SK-N-SH (cell line): ENCODE data around the gene ARID5A. TPM values are rescaled to one million over a fixed set of nuclear protein-coding genes. Genes with fewer than 3 reads are reported as not detected.

Experiments
- CTCF ChIA-PET: fragments of 300-600, 350-600 bp; formaldehyde crosslinking; extraction: SDS; loops from one replicate; lab custom pipeline; 2021; lab: Yijun Ruan, JAX
- POLR2A ChIA-PET: fragments of 350-600 bp; sonication (Branson Sonifier 250); formaldehyde crosslinking; extraction: SDS; loops from one replicate; lab custom pipeline; 2020; ENCODE audit warnings: antibody characterized with exemption, inconsistent platforms; lab: Yijun Ruan, JAX
- DNase-seq: peaks from one replicate; pipeline ENCODE4 v3.0.0; 2012
- H2AFZ ChIP-seq: fragments of 200-600 bp; sonication (generic); 2 replicates; pipeline ENCODE4 v1.8.1; 2016; ENCODE audit warnings: antibody characterized with exemption, mild to moderate bottlenecking, low read depth
- H3F3A ChIP-seq: fragments of 200-600 bp; sonication (generic); replicated peaks from 2 replicates; pipeline ENCODE3; 2016; ENCODE audit warnings: antibody characterized with exemption, mild to moderate bottlenecking; ENCODE audit not compliant: insufficient read depth
- H3K27ac ChIP-seq, 2 experiments: fragments of 200-500 bp in 1 of 2; fragments of 200-600 bp in 1 of 2; sonication (Bioruptor generic) in 1 of 2; sonication (generic), shearing (Covaris generic) in 1 of 2; 2 replicates each; pipeline versions ENCODE4 v1.5.1 to v1.6.1; 2014 to 2016; ENCODE audit warnings: low read depth in 2 of 2, inconsistent platforms in 1 of 2, low read length in 1 of 2, mild to moderate bottlenecking in 1 of 2, mixed read lengths in 1 of 2
- H3K27me3 ChIP-seq: fragments of 200-600 bp; sonication (generic), shearing (Covaris generic); 2 replicates; pipeline ENCODE4 v1.6.1; 2016; ENCODE audit warnings: mixed run types; ENCODE audit not compliant: insufficient read depth
- H3K36me3 ChIP-seq, 2 experiments: fragments of 200-500 bp in 1 of 2; fragments of 200-600 bp in 1 of 2; sonication (Bioruptor generic) in 1 of 2; sonication (generic) in 1 of 2; replicated peaks in 1 of 2; 2 replicates each; pipeline versions ENCODE3 to v1.5.1; 2014 to 2016; ENCODE audit warnings: low read length in 1 of 2, mild to moderate bottlenecking in 1 of 2; ENCODE audit not compliant: insufficient read depth in 2 of 2, control insufficient read depth in 1 of 2
- H3K4me1 ChIP-seq, 2 experiments: fragments of 200-500 bp in 1 of 2; fragments of 200-600 bp in 1 of 2; sonication (Bioruptor generic) in 1 of 2; sonication (generic), shearing (Covaris generic) in 1 of 2; 2 replicates each; pipeline versions ENCODE4 v1.5.1 to v1.6.1; 2014 to 2016; ENCODE audit warnings: low read depth in 1 of 2, low read length in 1 of 2, mixed run types in 1 of 2; ENCODE audit not compliant: insufficient read depth in 2 of 2, control insufficient read depth in 1 of 2
- H3K4me2 ChIP-seq: fragments of 200-600 bp; sonication (generic), shearing (Covaris generic); 2 replicates; pipeline ENCODE4 v1.6.1; 2017; ENCODE audit warnings: mixed run types
- H3K4me3 ChIP-seq, 2 experiments: fragments of 200-500 bp in 1 of 2; fragments of 200-600 bp in 1 of 2; sonication (Bioruptor generic) in 1 of 2; sonication (generic), shearing (Covaris generic) in 1 of 2; 2 replicates each; pipeline versions ENCODE4 v1.5.1 to v1.8.1; 2014 to 2016; ENCODE audit warnings: low read depth in 2 of 2, inconsistent platforms in 1 of 2, low read length in 1 of 2, mild to moderate bottlenecking in 1 of 2, mixed read lengths in 1 of 2, moderate library complexity in 1 of 2
- H3K79me2 ChIP-seq: fragments of 200-600 bp; sonication (generic); 2 replicates; pipeline ENCODE4 v1.8.1; 2017; ENCODE audit warnings: mild to moderate bottlenecking; ENCODE audit not compliant: insufficient read depth
- H3K9ac ChIP-seq: fragments of 200-600 bp; sonication (generic); 2 replicates; pipeline ENCODE4 v1.6.1; 2017; ENCODE audit warnings: mixed run types
- H3K9me2 ChIP-seq: fragments of 200-600 bp; sonication (generic); 2 replicates; pipeline ENCODE4 v1.6.1; 2017; ENCODE audit warnings: mixed run types
- H3K9me3 ChIP-seq: fragments of 200-600 bp; sonication (generic); 2 replicates; pipeline ENCODE4 v1.6.1; 2017; ENCODE audit warnings: mixed run types, mild to moderate bottlenecking, moderate library complexity
- H4K20me1 ChIP-seq: fragments of 200-600 bp; sonication (generic); 2 replicates; pipeline ENCODE4 v1.6.1; 2017; ENCODE audit warnings: mild to moderate bottlenecking, mixed run types; ENCODE audit not compliant: insufficient read depth
- CHD2 ChIP-seq: fragments of 150-350 bp; IDR thresholded peaks from 2 replicates; pipeline ENCODE4 v1.6.1; 2018; ENCODE audit warnings: low read length; ENCODE audit not compliant: partially characterized antibody
- FOSL2 ChIP-seq: IDR thresholded peaks from 2 replicates; pipeline ENCODE4 v1.4.0; 2012; ENCODE audit warnings: low read depth, mild to moderate bottlenecking, moderate library complexity, borderline replicate concordance
- FOXM1 ChIP-seq: IDR thresholded peaks from 2 replicates; pipeline ENCODE4 v1.4.0; 2012; ENCODE audit warnings: low read depth, mild to moderate bottlenecking
- JUND ChIP-seq: IDR thresholded peaks from 2 replicates; pipeline ENCODE4 v1.4.0; 2012
- MEF2A ChIP-seq: IDR thresholded peaks from 2 replicates; pipeline ENCODE4 v1.4.0; 2012; ENCODE audit warnings: low read depth, borderline replicate concordance
- REST ChIP-seq: IDR thresholded peaks from 2 replicates; pipeline ENCODE4 v1.6.1; 2012; ENCODE audit warnings: mild to moderate bottlenecking, low read depth, low read length, moderate library complexity
- RFX5 ChIP-seq: IDR thresholded peaks from 2 replicates; pipeline ENCODE4 v1.6.1; 2012; ENCODE audit warnings: mild to moderate bottlenecking, improper control_type of control experiment, low read length
- SIN3A ChIP-seq: IDR thresholded peaks from 2 replicates; pipeline ENCODE4 v1.6.1; 2012; ENCODE audit warnings: low read depth, mild to moderate bottlenecking, low read length, moderate library complexity, borderline replicate concordance
- TCF12 ChIP-seq: IDR thresholded peaks from 2 replicates; pipeline ENCODE4 v1.4.0; 2012
- ZBTB33 ChIP-seq: IDR thresholded peaks from 2 replicates; pipeline ENCODE4 v1.4.0; 2012; ENCODE audit warnings: low read depth, borderline replicate concordance
- WGBS: methylation state at CpG from one replicate; pipeline ENCODE4 v1.1.6; 2017; ENCODE audit warnings: low lambda C conversion rate; 5-methylcytosine and 5-hydroxymethylcytosine counted together
- polyA plus RNA-seq, 3 experiments: library from polyadenylated mRNA; depleted of rRNA; stranded (reverse); fragments of >200 nt; gene quantifications; 2 replicates each; pipeline ENCODE4 v1.2.3, GENCODE V29; 2012
- TF ChIP-seq, protein P1 (sequence below): fragments of 150-350 bp; IDR thresholded peaks from 2 replicates; pipeline ENCODE4 v1.6.1; 2016; ENCODE audit warnings: mild to moderate bottlenecking, low read depth, low read length
- TF ChIP-seq, protein P2 (sequence below): fragments of 150-350 bp; IDR thresholded peaks from 2 replicates; pipeline ENCODE4 v1.6.1; 2017; ENCODE audit warnings: antibody characterized with exemption, low read length, low read depth, borderline replicate concordance
- TF ChIP-seq, protein P3 (sequence below): fragments of 200-600 bp; sonication (generic); IDR thresholded peaks from 2 replicates; pipeline ENCODE4 v1.6.1; 2017; ENCODE audit warnings: antibody characterized with exemption, mild to moderate bottlenecking, moderate library complexity

Gene ARID5A
- polyA plus RNA-seq, 1 of the 3 experiments (the other 2 are of a cell fraction), result 3.3 TPM

- no peak overlapping the region for H3K4me3 ChIP-seq
- H3K79me2 ChIP-seq, result no peaks in the 10 kb centered on the region
- no peaks in the 10 kb centered on the region for H3K9me2 ChIP-seq
- ChIA-PET CTCF (interaction anchor here (6.6 kb wide), 1 partner anchor 151 kb away, joined by 91 read pairs; no protein-coding TSS in a partner anchor), POLR2A (interaction anchor here (0.6 kb wide), 1 partner anchor 350 kb away, joined by 3 read pairs; no protein-coding TSS in a partner anchor)
- H3K27me3 ChIP-seq, result no peaks in the 10 kb centered on the region
- H3K9ac ChIP-seq, result no peak overlapping the region
- WGBS, result 80% methylated on average over 6 of the region's 6 CpGs
- H3K4me1 ChIP-seq, result peaks cover 0 to 3% of the 10 kb centered on the region in 2 experiments; a peak in 1 of 4 replicates
- no peak for DNase-seq
- no peaks in the 10 kb centered on the region for H3K9me3 ChIP-seq
- no peaks in the 10 kb centered on the region for H3K36me3 ChIP-seq
- H3F3A ChIP-seq, result peaks cover 3% of the 10 kb centered on the region
- H2AFZ ChIP-seq, result no peak overlapping the region
- H3K4me2 ChIP-seq, result no peak overlapping the region
- no peaks in the 10 kb centered on the region for H4K20me1 ChIP-seq
- TF ChIP-seq, protein P1, sequence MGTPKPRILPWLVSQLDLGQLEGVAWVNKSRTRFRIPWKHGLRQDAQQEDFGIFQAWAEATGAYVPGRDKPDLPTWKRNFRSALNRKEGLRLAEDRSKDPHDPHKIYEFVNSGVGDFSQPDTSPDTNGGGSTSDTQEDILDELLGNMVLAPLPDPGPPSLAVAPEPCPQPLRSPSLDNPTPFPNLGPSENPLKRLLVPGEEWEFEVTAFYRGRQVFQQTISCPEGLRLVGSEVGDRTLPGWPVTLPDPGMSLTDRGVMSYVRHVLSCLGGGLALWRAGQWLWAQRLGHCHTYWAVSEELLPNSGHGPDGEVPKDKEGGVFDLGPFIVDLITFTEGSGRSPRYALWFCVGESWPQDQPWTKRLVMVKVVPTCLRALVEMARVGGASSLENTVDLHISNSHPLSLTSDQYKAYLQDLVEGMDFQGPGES, result no peak
- TF ChIP-seq SIN3A (no peak), JUND (no peak), RFX5 (no peak), REST (no peak), ZBTB33 (no peak), MEF2A (no peak), FOXM1 (no peak), TCF12 (no peak), CHD2 (no peak), FOSL2 (no peak)
- TF ChIP-seq, protein P2, sequence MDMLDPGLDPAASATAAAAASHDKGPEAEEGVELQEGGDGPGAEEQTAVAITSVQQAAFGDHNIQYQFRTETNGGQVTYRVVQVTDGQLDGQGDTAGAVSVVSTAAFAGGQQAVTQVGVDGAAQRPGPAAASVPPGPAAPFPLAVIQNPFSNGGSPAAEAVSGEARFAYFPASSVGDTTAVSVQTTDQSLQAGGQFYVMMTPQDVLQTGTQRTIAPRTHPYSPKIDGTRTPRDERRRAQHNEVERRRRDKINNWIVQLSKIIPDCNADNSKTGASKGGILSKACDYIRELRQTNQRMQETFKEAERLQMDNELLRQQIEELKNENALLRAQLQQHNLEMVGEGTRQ, result no peak
- TF ChIP-seq, protein P3, sequence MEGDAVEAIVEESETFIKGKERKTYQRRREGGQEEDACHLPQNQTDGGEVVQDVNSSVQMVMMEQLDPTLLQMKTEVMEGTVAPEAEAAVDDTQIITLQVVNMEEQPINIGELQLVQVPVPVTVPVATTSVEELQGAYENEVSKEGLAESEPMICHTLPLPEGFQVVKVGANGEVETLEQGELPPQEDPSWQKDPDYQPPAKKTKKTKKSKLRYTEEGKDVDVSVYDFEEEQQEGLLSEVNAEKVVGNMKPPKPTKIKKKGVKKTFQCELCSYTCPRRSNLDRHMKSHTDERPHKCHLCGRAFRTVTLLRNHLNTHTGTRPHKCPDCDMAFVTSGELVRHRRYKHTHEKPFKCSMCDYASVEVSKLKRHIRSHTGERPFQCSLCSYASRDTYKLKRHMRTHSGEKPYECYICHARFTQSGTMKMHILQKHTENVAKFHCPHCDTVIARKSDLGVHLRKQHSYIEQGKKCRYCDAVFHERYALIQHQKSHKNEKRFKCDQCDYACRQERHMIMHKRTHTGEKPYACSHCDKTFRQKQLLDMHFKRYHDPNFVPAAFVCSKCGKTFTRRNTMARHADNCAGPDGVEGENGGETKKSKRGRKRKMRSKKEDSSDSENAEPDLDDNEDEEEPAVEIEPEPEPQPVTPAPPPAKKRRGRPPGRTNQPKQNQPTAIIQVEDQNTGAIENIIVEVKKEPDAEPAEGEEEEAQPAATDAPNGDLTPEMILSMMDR, result no peak
- H3K27ac ChIP-seq, result no peak overlapping the region
Observed at GRCh38 chr2:96558061-96558460, 21.5 kb downstream of the ARID5A start.
